Neuronal stem cell (in vitro differentiated cells): Measurements from ENCODE around the gene KCTD10. TPM values are rescaled to one million over a fixed set of nuclear protein-coding genes. Genes with fewer than 3 reads are reported as not detected.

ENCODE experiments used
- DNase-seq: peaks from one replicate; pipeline ENCODE4 v3.0.0-alpha.2; 2013; ENCODE audit warnings: low spot score
- H2AFZ ChIP-seq: one replicate; pipeline ENCODE4 v1.6.1; 2013; ENCODE audit warnings: mild to moderate bottlenecking, low read length, inconsistent platforms
- H2AK5ac ChIP-seq: 2 replicates; pipeline ENCODE4 v1.6.1; 2013; ENCODE audit warnings: low read depth, mild to moderate bottlenecking, inconsistent platforms, low read length, moderate library complexity, mixed read lengths
- H2BK120ac ChIP-seq: 2 replicates; pipeline ENCODE4 v1.6.1; 2013; ENCODE audit warnings: low read depth, mild to moderate bottlenecking, inconsistent platforms, low read length, moderate library complexity, mixed read lengths
- H2BK12ac ChIP-seq: one replicate; pipeline ENCODE4 v1.6.1; 2013; ENCODE audit warnings: low read length, inconsistent platforms
- H2BK15ac ChIP-seq: 2 replicates; pipeline ENCODE4 v1.6.1; 2013; ENCODE audit warnings: mild to moderate bottlenecking, low read length, inconsistent platforms, mixed read lengths
- H2BK5ac ChIP-seq: one replicate; pipeline ENCODE4 v1.6.1; 2013; ENCODE audit warnings: inconsistent platforms, mild to moderate bottlenecking, low read length, moderate library complexity
- H3K14ac ChIP-seq: one replicate; pipeline ENCODE4 v1.6.1; 2013; ENCODE audit warnings: low read length, inconsistent platforms
- H3K18ac ChIP-seq: 2 replicates; pipeline ENCODE4 v1.6.1; 2013; ENCODE audit warnings: low read length, inconsistent platforms
- H3K23ac ChIP-seq: 2 replicates; pipeline ENCODE4 v1.6.1; 2013; ENCODE audit warnings: low read depth, mild to moderate bottlenecking, mixed read lengths, low read length, inconsistent platforms; ENCODE audit not compliant: poor library complexity
- H3K27ac ChIP-seq: replicated peaks from 3 replicates; pipeline ENCODE4 v1.5.1; 2013; ENCODE audit warnings: low read length, inconsistent platforms
- H3K27me3 ChIP-seq, 3 experiments: 2 replicates each; pipeline ENCODE4 v1.6.1; 2013; ENCODE audit warnings: low read length in 3 of 3, mild to moderate bottlenecking in 2 of 3, inconsistent platforms in 1 of 3, low read depth in 1 of 3, mixed read lengths in 1 of 3, moderate library complexity in 1 of 3; ENCODE audit not compliant: control insufficient read depth in 3 of 3, insufficient read depth in 3 of 3
- H3K36me3 ChIP-seq, 2 donors: replicated peaks in 1 of 2; 2 replicates each; pipeline ENCODE4 v1.6.1; 2013; ENCODE audit warnings: low read length in 2 of 2; ENCODE audit not compliant: control insufficient read depth in 2 of 2, insufficient read depth in 2 of 2
- H3K4ac ChIP-seq: 2 replicates; pipeline ENCODE4 v1.6.1; 2013; ENCODE audit warnings: inconsistent platforms, mild to moderate bottlenecking, low read length, moderate library complexity
- H3K4me1 ChIP-seq, 2 donors: 1 replicate in 1 of 2; 2 replicates in 1 of 2; pipeline ENCODE4 v1.6.1; 2013; ENCODE audit warnings: low read length in 2 of 2, low read depth in 1 of 2; ENCODE audit not compliant: control insufficient read depth in 2 of 2, insufficient read depth in 1 of 2
- H3K4me2 ChIP-seq: one replicate; pipeline ENCODE4 v1.6.1; 2013; ENCODE audit warnings: mild to moderate bottlenecking, low read length, inconsistent platforms; ENCODE audit not compliant: insufficient read depth, poor library complexity, severe bottlenecking
- H3K4me3 ChIP-seq, 2 donors: 2 replicates each; pipeline ENCODE4 v1.5.1; 2013; ENCODE audit warnings: low read length in 2 of 2, mild to moderate bottlenecking in 2 of 2, inconsistent platforms in 1 of 2, moderate library complexity in 1 of 2
- H3K79me1 ChIP-seq: one replicate; pipeline ENCODE4 v1.6.1; 2013; ENCODE audit warnings: low read depth, mild to moderate bottlenecking, inconsistent platforms, low read length, moderate library complexity
- H3K9ac ChIP-seq: one replicate; pipeline ENCODE4 v1.6.1; 2013; ENCODE audit warnings: mild to moderate bottlenecking, low read depth, low read length, inconsistent platforms; ENCODE audit not compliant: poor library complexity
- H3K9me3 ChIP-seq, 2 donors: replicated peaks in 1 of 2; 2 replicates each; pipeline versions ENCODE3 to v1.6.1; 2013; ENCODE audit warnings: low read length in 2 of 2, mild to moderate bottlenecking in 2 of 2, inconsistent platforms in 1 of 2, low read depth in 1 of 2, mixed read lengths in 1 of 2, moderate library complexity in 1 of 2; ENCODE audit not compliant: control insufficient read depth in 2 of 2, insufficient read depth in 1 of 2
- H4K8ac ChIP-seq: one replicate; pipeline ENCODE4 v1.6.1; 2013; ENCODE audit warnings: low read depth, mild to moderate bottlenecking, inconsistent platforms, low read length, moderate library complexity
- H4K91ac ChIP-seq: one replicate; pipeline ENCODE4 v1.6.1; 2013; ENCODE audit warnings: low read length, low read depth, mild to moderate bottlenecking, inconsistent platforms; ENCODE audit not compliant: poor library complexity
- WGBS, 2 donors: extraction: QIAGEN DNeasy Blood & Tissue Kit; methylation state at CpG; one replicate each; pipeline ENCODE4 v1.1.7; 2013; ENCODE audit warnings: missing lambda C conversion rate in 2 of 2, mixed read lengths in 1 of 2; ENCODE audit not compliant: insufficient read length in 2 of 2, insufficient replicate concordance in 1 of 2; ENCODE audit errors: extremely low coverage in 2 of 2; 5-methylcytosine and 5-hydroxymethylcytosine counted together
- polyA plus RNA-seq, 2 experiments: library from polyadenylated mRNA; stranded (reverse); fragments of 200-250 nt; gene quantifications; one replicate each; pipeline ENCODE4 v1.2.3, GENCODE V29; 2013

KCTD10 gene, protein sequence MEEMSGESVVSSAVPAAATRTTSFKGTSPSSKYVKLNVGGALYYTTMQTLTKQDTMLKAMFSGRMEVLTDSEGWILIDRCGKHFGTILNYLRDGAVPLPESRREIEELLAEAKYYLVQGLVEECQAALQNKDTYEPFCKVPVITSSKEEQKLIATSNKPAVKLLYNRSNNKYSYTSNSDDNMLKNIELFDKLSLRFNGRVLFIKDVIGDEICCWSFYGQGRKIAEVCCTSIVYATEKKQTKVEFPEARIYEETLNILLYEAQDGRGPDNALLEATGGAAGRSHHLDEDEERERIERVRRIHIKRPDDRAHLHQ
- 32.1 TPM for polyA plus RNA-seq (2013, experiment 1 of 2)
- polyA plus RNA-seq (2013, experiment 2 of 2), result 35.4 TPM

GRCh38 chr12:109477185-109477962 is at the start of gene KCTD10, which contains the start of gene UBE3B:
Gene KCTD10 (minus strand): TSS chr12:109477300. CDS start chr12:109477262, 38 bp downstream.
Gene UBE3B (plus strand): TSS chr12:109477634. CDS start chr12:109483552, 5,918 bp downstream.
- Histone ChIP-seq H4K91ac (no peak within 1 kb of the TSS), H2AFZ (peak within 1 kb of the TSS; percentile 99), H3K79me1 (peaks cover 5% of the 10 kb centered on the region), H3K18ac (peak within 1 kb of the TSS; percentile 87), H4K8ac (no peak within 1 kb of the TSS), H3K9ac (peak within 1 kb of the TSS; percentile 92), H3K4me3 (peak within 1 kb of the TSS; percentile 91 to 92), H3K9me3 (no peaks in the 10 kb centered on the region), H2BK5ac (peak within 1 kb of the TSS; percentile 67), H2BK15ac (peak within 1 kb of the TSS; percentile 30), H3K4me1 (peaks cover 2 to 8% of the 10 kb centered on the region in 2 donors), H2BK12ac (no peak within 1 kb of the TSS), H3K4me2 (peak within 1 kb of the TSS; percentile 65), H3K27ac (peak within 1 kb of the TSS; percentile 78), H3K23ac (peak within 1 kb of the TSS; percentile 70), H2BK120ac (no peak within 1 kb of the TSS), H2AK5ac (peak within 1 kb of the TSS; percentile 35), H3K27me3 (no peaks in the 10 kb centered on the region), H3K36me3 (peaks cover 2 to 32% of the 10 kb centered on the region in 2 donors), H3K4ac (no peak within 1 kb of the TSS), H3K14ac (no peak within 1 kb of the TSS)
- no CpG with 5 or more reads among the region's 54 CpGs for WGBS, 2 donors
- DNase-seq, result peak; percentile 89

GRCh38 chr12:109525279-109525585 is 48.1 kb upstream of the KCTD10 start:
- Histone ChIP-seq H3K4ac (no peak overlapping the region), H2BK12ac (no peak overlapping the region), H2AK5ac (peak overlapping the region; percentile 9), H2AFZ (no peak overlapping the region), H3K36me3 (peaks cover 3 to 89% of the 10 kb centered on the region in 2 donors), H3K9me3 (no peaks in the 10 kb centered on the region), H3K4me2 (no peak overlapping the region), H2BK15ac (no peak overlapping the region), H4K91ac (no peak overlapping the region), H3K27me3 (no peaks in the 10 kb centered on the region), H3K23ac (no peak overlapping the region), H3K27ac (peak overlapping the region; percentile 93), H3K4me3 (no peak overlapping the region), H2BK5ac (no peak overlapping the region), H3K14ac (no peak overlapping the region), H3K4me1 (peaks cover 10 to 56% of the 10 kb centered on the region in 2 donors), H2BK120ac (no peak overlapping the region), H3K9ac (no peak overlapping the region), H3K18ac (peak overlapping the region; percentile 77), H4K8ac (no peak overlapping the region), H3K79me1 (no peaks in the 10 kb centered on the region)
- WGBS, 2 donors, result no CpG with 5 or more reads among the region's 3 CpGs
- no peak for DNase-seq

GRCh38 chr12:109524466-109525278 is 47.6 kb upstream of the KCTD10 start:
- no peaks in the 10 kb centered on the region for H3K79me1 ChIP-seq
- peaks cover 10 to 51% of the 10 kb centered on the region in 2 donors for H3K4me1 ChIP-seq
- no peak overlapping the region for H3K4ac ChIP-seq
- H2BK15ac ChIP-seq, result peak overlapping the region; percentile 1
- peak overlapping the region; percentile 77 for H3K18ac ChIP-seq
- peaks cover 5 to 89% of the 10 kb centered on the region in 2 donors for H3K36me3 ChIP-seq
- peak overlapping the region; percentile 62 for H2BK5ac ChIP-seq
- H3K4me2 ChIP-seq, result peak overlapping the region; percentile 28
- DNase-seq, result peak; percentile 86
- peak overlapping the region; percentile 93 for H3K27ac ChIP-seq
- H2AFZ ChIP-seq, result no peak overlapping the region
- peak overlapping the region; percentile 11 for H3K14ac ChIP-seq
- H3K9me3 ChIP-seq, result no peaks in the 10 kb centered on the region
- H3K23ac ChIP-seq, result no peak overlapping the region
- H3K27me3 ChIP-seq, result no peaks in the 10 kb centered on the region
- H4K91ac ChIP-seq, result peak overlapping the region; percentile 19
- H4K8ac ChIP-seq, result no peak overlapping the region
- peak overlapping the region; percentile 9 for H2AK5ac ChIP-seq
- no peak overlapping the region for H3K4me3 ChIP-seq
- no peak overlapping the region for H3K9ac ChIP-seq
- WGBS, 2 donors, result no CpG with 5 or more reads among the region's 26 CpGs
- no peak overlapping the region for H2BK120ac ChIP-seq
- peak overlapping the region; percentile 5 for H2BK12ac ChIP-seq
